Mesenchymal stem cell (in vitro differentiated cells and primary cell): ENCODE results near the gene ZBTB34.

ENCODE experiments used
- DNase-seq: peaks from one replicate; pipeline ENCODE4 v3.0.0-alpha.2; 2013
- H2AFZ ChIP-seq: one replicate; pipeline ENCODE4 v1.6.1; 2013; ENCODE audit warnings: low read depth, mild to moderate bottlenecking, control low read depth, inconsistent platforms, low read length, moderate library complexity
- H2AK5ac ChIP-seq: 2 replicates; pipeline ENCODE4 v1.6.1; 2013; ENCODE audit warnings: low read length, moderate library complexity, mild to moderate bottlenecking, inconsistent platforms; ENCODE audit not compliant: severe bottlenecking
- H2BK120ac ChIP-seq: one replicate; pipeline ENCODE4 v1.6.1; 2013; ENCODE audit warnings: low read depth, mild to moderate bottlenecking, inconsistent platforms, low read length, moderate library complexity
- H2BK12ac ChIP-seq, 2 experiments: one replicate each; pipeline ENCODE4 v1.6.1; 2013; ENCODE audit warnings: inconsistent platforms in 2 of 2, low read length in 2 of 2, mild to moderate bottlenecking in 2 of 2, moderate library complexity in 2 of 2, control low read depth in 1 of 2
- H2BK15ac ChIP-seq: one replicate; pipeline ENCODE4 v1.6.1; 2013; ENCODE audit warnings: mild to moderate bottlenecking, low read depth, inconsistent platforms; ENCODE audit not compliant: poor library complexity, severe bottlenecking
- H2BK5ac ChIP-seq: 2 replicates; pipeline ENCODE4 v1.6.1; 2013; ENCODE audit warnings: low read depth, mild to moderate bottlenecking, low read length, control low read depth, inconsistent platforms; ENCODE audit not compliant: poor library complexity, severe bottlenecking
- H3K14ac ChIP-seq, 2 experiments: one replicate each; pipeline ENCODE4 v1.6.1; 2013; ENCODE audit warnings: inconsistent platforms in 2 of 2, low read length in 2 of 2, control low read depth in 1 of 2, mild to moderate bottlenecking in 1 of 2, moderate library complexity in 1 of 2
- H3K18ac ChIP-seq, 2 experiments: one replicate each; pipeline ENCODE4 v1.6.1; 2013; ENCODE audit warnings: inconsistent platforms in 2 of 2, low read length in 2 of 2, control low read depth in 1 of 2, low read depth in 1 of 2, mild to moderate bottlenecking in 1 of 2
- H3K23ac ChIP-seq, 2 experiments: one replicate each; pipeline ENCODE4 v1.6.1; 2013; ENCODE audit warnings: inconsistent platforms in 2 of 2, low read length in 2 of 2, mild to moderate bottlenecking in 2 of 2, moderate library complexity in 2 of 2, control low read depth in 1 of 2
- H3K27ac ChIP-seq: 2 replicates; pipeline ENCODE4 v1.5.1; 2013; ENCODE audit warnings: mild to moderate bottlenecking, moderate library complexity, low read length, control low read depth, inconsistent platforms; ENCODE audit not compliant: poor library complexity, severe bottlenecking
- H3K27me3 ChIP-seq, 2 experiments: 2 replicates each; pipeline versions ENCODE4 v1.6.1 to v1.7.0; 2013; ENCODE audit warnings: low read length in 2 of 2, mild to moderate bottlenecking in 2 of 2, moderate library complexity in 2 of 2, control low read depth in 1 of 2, inconsistent platforms in 1 of 2; ENCODE audit not compliant: control insufficient read depth in 1 of 2, insufficient read depth in 1 of 2
- H3K36me3 ChIP-seq, 2 experiments: 2 replicates each; pipeline versions ENCODE4 v1.6.1 to v1.7.0; 2013; ENCODE audit warnings: low read length in 2 of 2, control low read depth in 1 of 2, inconsistent platforms in 1 of 2, low read depth in 1 of 2, mild to moderate bottlenecking in 1 of 2; ENCODE audit not compliant: insufficient read depth in 2 of 2, control insufficient read depth in 1 of 2
- H3K4ac ChIP-seq, 2 experiments: one replicate each; pipeline ENCODE4 v1.6.1; 2013; ENCODE audit warnings: inconsistent platforms in 2 of 2, low read length in 2 of 2, mild to moderate bottlenecking in 2 of 2, moderate library complexity in 2 of 2, control low read depth in 1 of 2, low read depth in 1 of 2
- H3K4me1 ChIP-seq: 2 replicates; pipeline ENCODE4 v1.6.1; 2013; ENCODE audit warnings: low read depth, low read length, control low read depth; ENCODE audit not compliant: control insufficient read depth, insufficient read depth
- H3K4me2 ChIP-seq: 2 replicates; pipeline ENCODE4 v1.6.1; 2013; ENCODE audit warnings: low read length, mild to moderate bottlenecking, inconsistent platforms; ENCODE audit not compliant: poor library complexity, severe bottlenecking
- H3K4me3 ChIP-seq, 2 experiments: 2 replicates each; pipeline versions ENCODE4 v1.5.1 to v1.7.0; 2013; ENCODE audit warnings: low read length in 2 of 2, mild to moderate bottlenecking in 2 of 2, control low read depth in 1 of 2, low read depth in 1 of 2; ENCODE audit not compliant: insufficient read depth in 1 of 2
- H3K79me1 ChIP-seq: replicated peaks from 2 replicates; pipeline ENCODE4 v1.6.1; 2013; ENCODE audit warnings: mild to moderate bottlenecking, control low read depth, low read length, inconsistent platforms; ENCODE audit not compliant: poor library complexity, severe bottlenecking
- H3K9ac ChIP-seq: 2 replicates; pipeline ENCODE4 v1.7.0; 2013; ENCODE audit warnings: mild to moderate bottlenecking, low read length, moderate library complexity
- H3K9me3 ChIP-seq: 2 replicates; pipeline ENCODE4 v1.7.0; 2013; ENCODE audit warnings: mild to moderate bottlenecking, low read length; ENCODE audit not compliant: control insufficient read depth
- H4K8ac ChIP-seq: one replicate; pipeline ENCODE4 v1.6.1; 2013; ENCODE audit warnings: inconsistent platforms, mild to moderate bottlenecking, low read length, moderate library complexity
- H4K91ac ChIP-seq: one replicate; pipeline ENCODE4 v1.6.1; 2013; ENCODE audit warnings: mild to moderate bottlenecking, low read length, inconsistent platforms
- WGBS: methylation state at CpG from one replicate; pipeline ENCODE4 v1.1.7; 2013; ENCODE audit warnings: mixed read lengths; 5-methylcytosine and 5-hydroxymethylcytosine counted together

Gene ZBTB34

GRCh38 chr9:126832440-126832839 is 28.0 kb upstream of the ZBTB34 start:
- H3K23ac ChIP-seq, result no peak overlapping the region
- H3K14ac ChIP-seq, result no peak overlapping the region
- H2AK5ac ChIP-seq, result no peak overlapping the region
- H3K18ac ChIP-seq, result no peak overlapping the region
- H3K27me3 ChIP-seq, result no peaks in the 10 kb centered on the region
- peaks cover 29 to 62% of the 10 kb centered on the region in 2 experiments for H3K36me3 ChIP-seq
- H2BK120ac ChIP-seq, result no peak overlapping the region
- H3K79me1 ChIP-seq, result peaks cover 39% of the 10 kb centered on the region
- no peak overlapping the region for H3K27ac ChIP-seq
- no peak overlapping the region for H3K4me3 ChIP-seq
- H4K91ac ChIP-seq, result no peak overlapping the region
- H4K8ac ChIP-seq, result no peak overlapping the region
- no peaks in the 10 kb centered on the region for H3K9me3 ChIP-seq
- H2BK12ac ChIP-seq, result no peak overlapping the region
- no peak for DNase-seq
- 98% methylated on average over 9 of the region's 9 CpGs for WGBS
- no peak overlapping the region for H2AFZ ChIP-seq
- H3K4ac ChIP-seq, result no peak overlapping the region
- no peaks in the 10 kb centered on the region for H3K4me1 ChIP-seq
- H3K4me2 ChIP-seq, result no peak overlapping the region
- H3K9ac ChIP-seq, result no peak overlapping the region
- no peak overlapping the region for H2BK5ac ChIP-seq
- H2BK15ac ChIP-seq, result no peak overlapping the region

- Histone ChIP-seq H3K4ac (no peak overlapping the region), H2BK12ac (no peak overlapping the region), H3K4me3 (no peak overlapping the region), H3K36me3 (peaks cover 29 to 65% of the 10 kb centered on the region in 2 experiments), H3K14ac (no peak overlapping the region), H2AK5ac (no peak overlapping the region), H3K27ac (no peak overlapping the region), H2BK120ac (no peak overlapping the region), H3K9ac (no peak overlapping the region), H4K91ac (no peak overlapping the region), H3K27me3 (no peaks in the 10 kb centered on the region), H2BK5ac (no peak overlapping the region), H4K8ac (no peak overlapping the region), H3K79me1 (peaks cover 39% of the 10 kb centered on the region), H3K4me1 (no peaks in the 10 kb centered on the region), H3K18ac (no peak overlapping the region), H3K9me3 (no peaks in the 10 kb centered on the region), H3K4me2 (no peak overlapping the region), H2AFZ (no peak overlapping the region), H3K23ac (no peak overlapping the region), H2BK15ac (no peak overlapping the region)
- WGBS, result 98% methylated on average over 24 of the region's 24 CpGs
- DNase-seq, result no peak
These were observed 27.4 kb upstream of the ZBTB34 start for GRCh38 chr9:126833020-126833419.

GRCh38 chr9:126833710-126834345 is 26.6 kb upstream of the ZBTB34 start:
- Histone ChIP-seq H2AFZ (no peak overlapping the region), H2BK15ac (no peak overlapping the region), H3K14ac (no peak overlapping the region), H3K4ac (no peak overlapping the region), H3K4me2 (no peak overlapping the region), H3K27me3 (no peaks in the 10 kb centered on the region), H4K8ac (no peak overlapping the region), H2AK5ac (no peak overlapping the region), H3K4me3 (no peak overlapping the region), H3K23ac (no peak overlapping the region), H3K18ac (no peak overlapping the region), H3K27ac (no peak overlapping the region), H2BK12ac (no peak overlapping the region), H2BK120ac (no peak overlapping the region), H3K79me1 (peaks cover 46% of the 10 kb centered on the region), H3K36me3 (peaks cover 36 to 73% of the 10 kb centered on the region in 2 experiments), H3K9me3 (no peaks in the 10 kb centered on the region), H3K4me1 (no peaks in the 10 kb centered on the region), H2BK5ac (no peak overlapping the region), H3K9ac (no peak overlapping the region), H4K91ac (no peak overlapping the region)
- 99% methylated on average over 8 of the region's 8 CpGs for WGBS
- DNase-seq, result no peak

GRCh38 chr9:126834672-126835071 is 25.8 kb upstream of the ZBTB34 start:
- H2AK5ac ChIP-seq, result no peak overlapping the region
- H2BK5ac ChIP-seq, result no peak overlapping the region
- H3K14ac ChIP-seq, result no peak overlapping the region
- no peaks in the 10 kb centered on the region for H3K4me1 ChIP-seq
- H3K4ac ChIP-seq, result no peak overlapping the region
- H4K8ac ChIP-seq, result no peak overlapping the region
- H3K27ac ChIP-seq, result no peak overlapping the region
- 93% methylated on average over 2 of the region's 2 CpGs for WGBS
- H3K23ac ChIP-seq, result no peak overlapping the region
- DNase-seq, result no peak
- no peaks in the 10 kb centered on the region for H3K9me3 ChIP-seq
- H3K4me2 ChIP-seq, result no peak overlapping the region
- no peak overlapping the region for H4K91ac ChIP-seq
- no peaks in the 10 kb centered on the region for H3K27me3 ChIP-seq
- H3K4me3 ChIP-seq, result no peak overlapping the region
- H2BK12ac ChIP-seq, result no peak overlapping the region
- H3K9ac ChIP-seq, result no peak overlapping the region
- peaks cover 43 to 81% of the 10 kb centered on the region in 2 experiments for H3K36me3 ChIP-seq
- no peak overlapping the region for H2AFZ ChIP-seq
- no peak overlapping the region for H2BK120ac ChIP-seq
- no peak overlapping the region for H3K18ac ChIP-seq
- peaks cover 52% of the 10 kb centered on the region for H3K79me1 ChIP-seq
- H2BK15ac ChIP-seq, result no peak overlapping the region
